OCI-LY7 (cell line): ENCODE measurements around the gene PSMD7. TPM values are rescaled to one million over a fixed set of nuclear protein-coding genes. Genes with fewer than 3 reads are reported as not detected.

ENCODE experiments used
- BruUV-seq: library from RNA; stranded (reverse); fragments of 400-500 nt; replicated peaks from 2 replicates; lab custom pipeline; 2021; lab: Mats Ljungman, UMichigan
- CTCF ChIA-PET: fragments of 300-600 bp; sonication (Branson Sonifier 250); formaldehyde crosslinking; loops from one replicate; lab custom pipeline; 2022; ENCODE audit warnings: antibody characterized with exemption; ENCODE audit not compliant: unreplicated experiment; lab: Charles Lee
- POLR2A ChIA-PET: fragments of 300-600 bp; sonication (Branson Sonifier 250); formaldehyde crosslinking; loops from one replicate; lab custom pipeline; 2022; ENCODE audit warnings: antibody characterized with exemption; lab: Charles Lee
- DNase-seq: peaks from one replicate; pipeline ENCODE4 v3.0.0-alpha.2; 2015; ENCODE audit warnings: low spot score
- H2AFZ ChIP-seq: fragments of 200-600 bp; sonication (generic), shearing (Covaris generic); 2 replicates; pipeline ENCODE4 v1.6.1; 2014; ENCODE audit warnings: mild to moderate bottlenecking, antibody characterized with exemption, low read length, moderate library complexity
- H3K27ac ChIP-seq: fragments of 200-600 bp; sonication (generic); 2 replicates; pipeline ENCODE4 v1.5.1; 2014; ENCODE audit warnings: mixed run types, low read depth, mild to moderate bottlenecking, moderate library complexity, low read length, inconsistent platforms; ENCODE audit not compliant: poor library complexity, severe bottlenecking
- H3K36me3 ChIP-seq: fragments of 200-600 bp; sonication (generic); 2 replicates; pipeline ENCODE4 v1.6.1; 2014; ENCODE audit warnings: mild to moderate bottlenecking, antibody characterized with exemption, low read length, moderate library complexity, mixed read lengths; ENCODE audit not compliant: insufficient read depth
- H3K4me1 ChIP-seq: fragments of 200-600 bp; sonication (generic); 2 replicates; pipeline ENCODE4 v1.5.1; 2014; ENCODE audit warnings: mild to moderate bottlenecking, low read length; ENCODE audit not compliant: insufficient read depth, poor library complexity, severe bottlenecking
- H3K4me2 ChIP-seq: fragments of 200-600 bp; sonication (generic); 2 replicates; pipeline ENCODE4 v1.6.1; 2014; ENCODE audit warnings: mild to moderate bottlenecking, low read length
- H3K4me3 ChIP-seq: fragments of 200-600 bp; sonication (generic); 2 replicates; pipeline ENCODE4 v1.5.1; 2014; ENCODE audit warnings: mild to moderate bottlenecking, low read depth, low read length; ENCODE audit not compliant: poor library complexity, severe bottlenecking
- H3K79me2 ChIP-seq: fragments of 200-600 bp; sonication (generic); 2 replicates; pipeline ENCODE4 v1.6.1; 2016; ENCODE audit warnings: low read depth, mild to moderate bottlenecking, low read length, moderate library complexity, mixed read lengths; ENCODE audit not compliant: insufficient read depth
- H3K9me2 ChIP-seq: fragments of 200-600 bp; sonication (generic); 2 replicates; pipeline ENCODE4 v1.6.1; 2016; ENCODE audit warnings: mild to moderate bottlenecking, low read length, mixed read lengths; ENCODE audit not compliant: insufficient read depth
- H3K9me3 ChIP-seq: fragments of 200-600 bp; sonication (generic); 2 replicates; pipeline ENCODE4 v1.6.1; 2014; ENCODE audit warnings: mild to moderate bottlenecking, mixed run types, low read length, mixed read lengths
- H4K20me1 ChIP-seq: fragments of 200-600 bp; sonication (generic); 2 replicates; pipeline ENCODE4 v1.6.1; 2014; ENCODE audit warnings: mild to moderate bottlenecking, antibody characterized with exemption, low read length, moderate library complexity, mixed read lengths; ENCODE audit not compliant: insufficient read depth
- EZH2phosphoT487 ChIP-seq: fragments of 200-600 bp; sonication (generic); IDR thresholded peaks from 2 replicates; pipeline ENCODE4 v1.6.1; 2018; ENCODE audit warnings: low read depth, borderline replicate concordance, mild to moderate bottlenecking, mixed run types, antibody characterized with exemption, low read length, moderate library complexity, mixed read lengths
- intact Hi-C: fragments of 100-400 bp; cut with micrococcal nuclease; formaldehyde crosslinking; loops from one replicate; pipeline ENCODE4 v1.10.0; 2022; ENCODE audit not compliant: unreplicated experiment
- total RNA-seq, 2 experiments: library from RNA; depleted of rRNA in 1 of 2; stranded (reverse); fragments of >200 nt in 1 of 2; shearing (Covaris generic) in 1 of 2; gene quantifications; 2 replicates each; pipeline ENCODE4 v1.2.3, GENCODE V29; 2014 to 2022
- TF ChIP-seq, protein P1 (sequence below): fragments of 200-600 bp; sonication (generic); conservative IDR thresholded peaks from 2 replicates; pipeline ENCODE4 v1.5.1; 2014; ENCODE audit warnings: mild to moderate bottlenecking, antibody characterized with exemption, low read length, moderate library complexity, mixed read lengths

Gene PSMD7
- total RNA-seq, 2 experiments from 2014 or later = 80.6 to 144 TPM

DNA sequence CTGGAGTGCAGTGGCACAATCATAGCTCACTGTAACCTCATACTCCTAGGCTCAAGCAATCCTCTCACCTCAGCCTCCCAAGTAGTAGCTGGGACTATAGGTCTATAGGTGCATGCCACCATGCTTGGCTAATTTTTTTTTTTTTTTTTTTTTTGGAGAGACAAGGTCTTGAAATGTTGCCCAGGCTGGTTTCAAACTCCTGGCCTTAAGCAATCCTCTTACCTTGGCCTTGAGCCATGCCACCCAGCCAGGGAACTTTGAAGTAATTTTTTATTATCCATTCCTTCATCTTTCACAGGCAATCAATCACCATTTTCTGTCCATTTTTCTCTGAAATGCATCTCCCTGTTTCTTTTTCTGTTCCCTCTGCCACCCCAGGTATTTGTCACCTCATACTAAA lies 6.3 kb upstream of the PSMD7 start:
- no TSS peak for BruUV-seq
- Histone ChIP-seq H3K4me1 (peaks cover 11% of the 10 kb centered on the region), H3K9me3 (peaks cover 4% of the 10 kb centered on the region; the same call in 1 of the 2 replicates), H2AFZ (no peak overlapping the region), H3K9me2 (no peaks in the 10 kb centered on the region), H3K79me2 (peaks cover 9% of the 10 kb centered on the region; the same call in 1 of the 2 replicates), H3K36me3 (peaks cover 30% of the 10 kb centered on the region), H4K20me1 (no peaks in the 10 kb centered on the region), H3K4me2 (no peak overlapping the region), H3K27ac (no peak overlapping the region), H3K4me3 (no peak overlapping the region)
- intact Hi-C loops = no loop called here
- CTCF ChIA-PET = no interaction called here
- no peak for DNase-seq
- no peak for TF ChIP-seq EZH2phosphoT487
- POLR2A ChIA-PET = interaction anchor here (0.7 kb wide), 1 partner anchor 10 kb away, joined by 4 read pairs; no protein-coding TSS in a partner anchor

DNA sequence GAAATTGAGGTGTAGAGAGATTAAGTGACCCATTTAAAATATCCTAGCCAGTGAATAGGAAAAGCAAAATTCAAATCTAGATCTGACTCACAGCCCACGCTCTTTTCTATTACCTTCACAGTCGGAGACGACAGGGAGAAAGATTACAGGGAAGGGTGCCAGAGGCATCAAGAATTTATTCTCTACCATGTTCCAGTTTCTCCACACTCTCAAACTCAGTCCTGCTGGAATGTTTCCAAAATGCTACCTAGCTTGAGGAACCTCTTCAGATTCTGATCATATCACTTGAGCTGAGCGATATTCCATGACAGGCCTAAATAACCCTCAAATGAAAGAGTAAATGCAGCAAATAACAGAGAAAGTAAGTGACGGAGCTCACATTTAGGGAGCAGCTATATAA lies 5.4 kb upstream of the PSMD7 start:
- POLR2A ChIA-PET = no interaction called here
- no peaks in the 10 kb centered on the region for H3K9me2 ChIP-seq
- BruUV-seq = no TSS peak
- H3K4me3 ChIP-seq = no peak overlapping the region
- no peak for DNase-seq
- no peak overlapping the region for H2AFZ ChIP-seq
- H3K79me2 ChIP-seq = peaks cover 17% of the 10 kb centered on the region; the same call in 1 of the 2 replicates
- peaks cover 15% of the 10 kb centered on the region for H3K4me1 ChIP-seq
- peaks cover 30% of the 10 kb centered on the region for H3K36me3 ChIP-seq
- TF ChIP-seq, protein P1, sequence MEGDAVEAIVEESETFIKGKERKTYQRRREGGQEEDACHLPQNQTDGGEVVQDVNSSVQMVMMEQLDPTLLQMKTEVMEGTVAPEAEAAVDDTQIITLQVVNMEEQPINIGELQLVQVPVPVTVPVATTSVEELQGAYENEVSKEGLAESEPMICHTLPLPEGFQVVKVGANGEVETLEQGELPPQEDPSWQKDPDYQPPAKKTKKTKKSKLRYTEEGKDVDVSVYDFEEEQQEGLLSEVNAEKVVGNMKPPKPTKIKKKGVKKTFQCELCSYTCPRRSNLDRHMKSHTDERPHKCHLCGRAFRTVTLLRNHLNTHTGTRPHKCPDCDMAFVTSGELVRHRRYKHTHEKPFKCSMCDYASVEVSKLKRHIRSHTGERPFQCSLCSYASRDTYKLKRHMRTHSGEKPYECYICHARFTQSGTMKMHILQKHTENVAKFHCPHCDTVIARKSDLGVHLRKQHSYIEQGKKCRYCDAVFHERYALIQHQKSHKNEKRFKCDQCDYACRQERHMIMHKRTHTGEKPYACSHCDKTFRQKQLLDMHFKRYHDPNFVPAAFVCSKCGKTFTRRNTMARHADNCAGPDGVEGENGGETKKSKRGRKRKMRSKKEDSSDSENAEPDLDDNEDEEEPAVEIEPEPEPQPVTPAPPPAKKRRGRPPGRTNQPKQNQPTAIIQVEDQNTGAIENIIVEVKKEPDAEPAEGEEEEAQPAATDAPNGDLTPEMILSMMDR = no peak
- TF ChIP-seq EZH2phosphoT487 = no peak
- H3K27ac ChIP-seq = no peak overlapping the region
- peaks cover 4% of the 10 kb centered on the region; the same call in 1 of the 2 replicates for H3K9me3 ChIP-seq
- CTCF ChIA-PET = no interaction called here
- H3K4me2 ChIP-seq = no peak overlapping the region
- intact Hi-C loops = no loop called here
- H4K20me1 ChIP-seq = no peaks in the 10 kb centered on the region

DNA sequence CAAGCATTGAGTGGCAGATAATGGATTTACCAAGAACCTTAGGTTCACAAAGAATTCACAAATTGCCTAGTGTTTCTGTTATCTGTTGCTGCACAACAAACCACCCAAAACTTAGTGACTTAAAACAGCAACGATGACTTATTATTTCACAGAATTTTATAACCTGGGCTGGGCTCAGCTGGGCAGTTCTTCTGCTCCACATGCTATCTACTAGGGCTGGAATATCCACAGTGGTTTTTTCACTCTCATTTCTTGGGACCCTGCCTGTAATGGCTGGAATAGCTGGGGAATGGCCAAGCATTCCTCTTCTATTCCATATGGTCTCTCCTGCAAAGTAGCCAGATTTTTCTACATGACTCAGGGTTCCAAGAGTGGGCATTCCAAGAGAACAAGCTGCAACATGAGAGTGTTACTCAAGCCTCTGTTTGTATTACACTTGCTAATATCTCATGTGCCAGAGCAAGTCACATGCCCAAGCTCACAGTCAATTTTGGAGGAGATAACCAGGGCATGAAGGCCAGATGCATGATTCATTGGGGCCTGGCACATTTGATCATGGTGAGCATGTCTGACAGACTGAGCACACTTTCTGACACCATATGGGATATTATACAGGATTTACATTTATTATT lies 4.9 kb upstream of the PSMD7 start:
- Histone ChIP-seq H3K36me3 (peaks cover 30% of the 10 kb centered on the region), H3K9me2 (no peaks in the 10 kb centered on the region), H3K79me2 (peaks cover 17% of the 10 kb centered on the region; the same call in 1 of the 2 replicates), H3K9me3 (peaks cover 4% of the 10 kb centered on the region; the same call in 1 of the 2 replicates), H2AFZ (no peak overlapping the region), H3K4me1 (peaks cover 15% of the 10 kb centered on the region), H3K4me2 (no peak overlapping the region), H4K20me1 (no peaks in the 10 kb centered on the region), H3K27ac (no peak overlapping the region), H3K4me3 (no peak overlapping the region)
- no peak for DNase-seq
- CTCF ChIA-PET = no interaction called here
- no TSS peak for BruUV-seq
- intact Hi-C loops = no loop called here
- POLR2A ChIA-PET = interaction anchor here (0.7 kb wide), 1 partner anchor 873 kb away, joined by 4 read pairs; no protein-coding TSS in a partner anchor
- TF ChIP-seq EZH2phosphoT487 = no peak
- TF ChIP-seq, protein P1 = no peak
